HG02970 (cell line): ENCODE data around the gene PARD3B.

Source experiments
- ATAC-seq: cut with Tn5 transposase; IDR thresholded peaks from one replicate; pipeline ENCODE4 v1.9.1; 2021; ENCODE audit warnings: mild to moderate bottlenecking, moderate library complexity, moderate number of reproducible peaks; ENCODE audit not compliant: unreplicated experiment, low FRiP score

PARD3B gene

GRCh38 chr2:205025580-205026240 is 480.4 kb downstream of the PARD3B start:
- no peak for ATAC-seq

GRCh38 chr2:205030695-205031094 is 485.4 kb downstream of the PARD3B start:
- ATAC-seq, result no peak

GRCh38 chr2:205032093-205032551 is 486.8 kb downstream of the PARD3B start:
- ATAC-seq, result no peak

- ATAC-seq, result no peak
Observed at GRCh38 chr2:205033431-205033830, 488.2 kb downstream of the PARD3B start.

- no peak for ATAC-seq
Observed at GRCh38 chr2:205034034-205034433, 488.8 kb downstream of the PARD3B start.

GRCh38 chr2:205040323-205040722 is 495.0 kb downstream of the PARD3B start:
- ATAC-seq, result no peak

GRCh38 chr2:205041472-205042130 is 496.3 kb downstream of the PARD3B start:
- ATAC-seq, result no peak

- no peak for ATAC-seq
Observed at GRCh38 chr2:205043285-205043684, 498.0 kb downstream of the PARD3B start.

GRCh38 chr2:205045706-205046105 is 500.4 kb downstream of the PARD3B start:
- no peak for ATAC-seq

GRCh38 chr2:205047273-205047839 is 502.1 kb downstream of the PARD3B start:
- ATAC-seq, result no peak

- no peak for ATAC-seq
Observed at GRCh38 chr2:205051417-205051816, 506.1 kb downstream of the PARD3B start.

GRCh38 chr2:205052781-205053180 is 507.5 kb downstream of the PARD3B start:
- no peak for ATAC-seq

GRCh38 chr2:205053827-205054410 is 508.6 kb downstream of the PARD3B start:
- no peak for ATAC-seq

GRCh38 chr2:205054789-205055188 is 509.5 kb downstream of the PARD3B start:
- no peak for ATAC-seq

- ATAC-seq, result no peak
Observed at GRCh38 chr2:205055251-205055650, 510.0 kb downstream of the PARD3B start.

GRCh38 chr2:205056151-205056561 is 510.9 kb downstream of the PARD3B start:
- ATAC-seq, result no peak

GRCh38 chr2:205058409-205058808 is 513.1 kb downstream of the PARD3B start:
- ATAC-seq, result no peak

GRCh38 chr2:205060269-205060668 is 515.0 kb downstream of the PARD3B start:
- no peak for ATAC-seq

GRCh38 chr2:205066081-205066480 is 520.8 kb downstream of the PARD3B start:
- ATAC-seq, result no peak

GRCh38 chr2:205069928-205070327 is 524.7 kb downstream of the PARD3B start:
- ATAC-seq, result no peak

- ATAC-seq, result no peak
Observed at GRCh38 chr2:205070889-205071288, 525.6 kb downstream of the PARD3B start.
